Osteoblast (primary cell): ENCODE measurements around the gene VWA5B2. TPM values are rescaled to one million over a fixed set of nuclear protein-coding genes. Genes with fewer than 3 reads are reported as not detected.

Experiments used
- DNase-seq: peaks from one replicate; pipeline ENCODE4 v3.0.0; 2011; ENCODE audit warnings: low spot score, mixed read lengths; ENCODE audit not compliant: insufficient read length; ENCODE audit errors: missing footprints
- H2AFZ ChIP-seq: 2 replicates; pipeline ENCODE4 v1.6.0; 2011; ENCODE audit warnings: mild to moderate bottlenecking, low read length
- H3K27ac ChIP-seq: 2 replicates; pipeline ENCODE4 v1.5.1; 2011; ENCODE audit warnings: mild to moderate bottlenecking, low read depth, low read length, moderate library complexity
- H3K27me3 ChIP-seq: 2 replicates; pipeline ENCODE4 v1.6.0; 2012; ENCODE audit warnings: mild to moderate bottlenecking, control low read depth, inconsistent platforms, low read length, moderate library complexity; ENCODE audit not compliant: insufficient read depth
- H3K36me3 ChIP-seq: 2 replicates; pipeline ENCODE4 v1.5.1; 2011; ENCODE audit warnings: mild to moderate bottlenecking, low read length, control low read depth, moderate library complexity; ENCODE audit not compliant: insufficient read depth
- H3K4me1 ChIP-seq: 2 replicates; pipeline ENCODE4 v1.5.1; 2011; ENCODE audit warnings: mild to moderate bottlenecking, low read length, control low read depth, moderate library complexity; ENCODE audit not compliant: insufficient read depth
- H3K4me2 ChIP-seq: 2 replicates; pipeline ENCODE4 v1.6.0; 2011; ENCODE audit warnings: mild to moderate bottlenecking, low read length; ENCODE audit not compliant: insufficient read depth
- H3K4me3 ChIP-seq: fragments of 200-600 bp; sonication (generic); 3 replicates; pipeline ENCODE4 v1.5.1; 2012; ENCODE audit warnings: mild to moderate bottlenecking, low read length, inconsistent platforms; ENCODE audit not compliant: insufficient read depth
- H3K79me2 ChIP-seq: 2 replicates; pipeline ENCODE4 v1.6.0; 2012; ENCODE audit warnings: mild to moderate bottlenecking, low read length, control low read depth, inconsistent platforms; ENCODE audit not compliant: insufficient read depth
- H3K9me3 ChIP-seq: 2 replicates; pipeline ENCODE4 v1.5.1; 2011; ENCODE audit warnings: low read depth, low read length, control low read depth
- H4K20me1 ChIP-seq: 2 replicates; pipeline ENCODE4 v1.6.0; 2012; ENCODE audit warnings: mild to moderate bottlenecking, low read length, control low read depth; ENCODE audit not compliant: insufficient read depth
- total RNA-seq: library from RNA; depleted of rRNA; stranded (reverse); fragments of >200 nt; gene quantifications from 2 replicates; pipeline ENCODE4 v1.2.3, GENCODE V29; 2012
- TF ChIP-seq, protein P1 (sequence below): IDR thresholded peaks from 2 replicates; pipeline ENCODE4 v1.5.1; 2011; ENCODE audit warnings: mild to moderate bottlenecking, low read depth, low read length, moderate library complexity; ENCODE audit errors: extremely low read depth

Gene VWA5B2
- total RNA-seq, 1 donor: not detected

DNA sequence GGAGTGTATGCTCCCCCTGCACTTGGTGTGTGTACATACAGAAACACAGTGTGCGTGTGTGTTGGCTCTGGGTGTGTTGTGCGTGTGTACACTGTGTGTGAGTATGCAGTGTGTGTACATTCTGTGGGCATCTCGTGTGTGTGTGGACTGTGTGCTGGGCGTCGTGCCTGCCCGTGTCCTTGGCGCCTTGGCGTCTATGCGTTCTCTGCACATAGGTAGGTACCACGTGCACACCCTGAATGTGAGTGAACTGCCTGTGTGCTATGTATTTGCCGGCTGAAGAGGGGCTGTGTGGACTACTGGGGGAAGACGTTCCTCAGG, 46.0 kb downstream of the VWA5B2 start:
- no peaks in the 10 kb centered on the region for H3K79me2 ChIP-seq
- H2AFZ ChIP-seq: no peak overlapping the region
- peaks cover 43% of the 10 kb centered on the region for H3K27me3 ChIP-seq
- no peaks in the 10 kb centered on the region for H3K4me1 ChIP-seq
- H3K9me3 ChIP-seq: no peaks in the 10 kb centered on the region
- no peak overlapping the region for H3K4me2 ChIP-seq
- no peak overlapping the region for H3K4me3 ChIP-seq
- H3K36me3 ChIP-seq: no peaks in the 10 kb centered on the region
- H4K20me1 ChIP-seq: no peaks in the 10 kb centered on the region
- peak; percentile 53 for DNase-seq
- TF ChIP-seq, protein P1, sequence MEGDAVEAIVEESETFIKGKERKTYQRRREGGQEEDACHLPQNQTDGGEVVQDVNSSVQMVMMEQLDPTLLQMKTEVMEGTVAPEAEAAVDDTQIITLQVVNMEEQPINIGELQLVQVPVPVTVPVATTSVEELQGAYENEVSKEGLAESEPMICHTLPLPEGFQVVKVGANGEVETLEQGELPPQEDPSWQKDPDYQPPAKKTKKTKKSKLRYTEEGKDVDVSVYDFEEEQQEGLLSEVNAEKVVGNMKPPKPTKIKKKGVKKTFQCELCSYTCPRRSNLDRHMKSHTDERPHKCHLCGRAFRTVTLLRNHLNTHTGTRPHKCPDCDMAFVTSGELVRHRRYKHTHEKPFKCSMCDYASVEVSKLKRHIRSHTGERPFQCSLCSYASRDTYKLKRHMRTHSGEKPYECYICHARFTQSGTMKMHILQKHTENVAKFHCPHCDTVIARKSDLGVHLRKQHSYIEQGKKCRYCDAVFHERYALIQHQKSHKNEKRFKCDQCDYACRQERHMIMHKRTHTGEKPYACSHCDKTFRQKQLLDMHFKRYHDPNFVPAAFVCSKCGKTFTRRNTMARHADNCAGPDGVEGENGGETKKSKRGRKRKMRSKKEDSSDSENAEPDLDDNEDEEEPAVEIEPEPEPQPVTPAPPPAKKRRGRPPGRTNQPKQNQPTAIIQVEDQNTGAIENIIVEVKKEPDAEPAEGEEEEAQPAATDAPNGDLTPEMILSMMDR: no peak
- no peak overlapping the region for H3K27ac ChIP-seq

DNA sequence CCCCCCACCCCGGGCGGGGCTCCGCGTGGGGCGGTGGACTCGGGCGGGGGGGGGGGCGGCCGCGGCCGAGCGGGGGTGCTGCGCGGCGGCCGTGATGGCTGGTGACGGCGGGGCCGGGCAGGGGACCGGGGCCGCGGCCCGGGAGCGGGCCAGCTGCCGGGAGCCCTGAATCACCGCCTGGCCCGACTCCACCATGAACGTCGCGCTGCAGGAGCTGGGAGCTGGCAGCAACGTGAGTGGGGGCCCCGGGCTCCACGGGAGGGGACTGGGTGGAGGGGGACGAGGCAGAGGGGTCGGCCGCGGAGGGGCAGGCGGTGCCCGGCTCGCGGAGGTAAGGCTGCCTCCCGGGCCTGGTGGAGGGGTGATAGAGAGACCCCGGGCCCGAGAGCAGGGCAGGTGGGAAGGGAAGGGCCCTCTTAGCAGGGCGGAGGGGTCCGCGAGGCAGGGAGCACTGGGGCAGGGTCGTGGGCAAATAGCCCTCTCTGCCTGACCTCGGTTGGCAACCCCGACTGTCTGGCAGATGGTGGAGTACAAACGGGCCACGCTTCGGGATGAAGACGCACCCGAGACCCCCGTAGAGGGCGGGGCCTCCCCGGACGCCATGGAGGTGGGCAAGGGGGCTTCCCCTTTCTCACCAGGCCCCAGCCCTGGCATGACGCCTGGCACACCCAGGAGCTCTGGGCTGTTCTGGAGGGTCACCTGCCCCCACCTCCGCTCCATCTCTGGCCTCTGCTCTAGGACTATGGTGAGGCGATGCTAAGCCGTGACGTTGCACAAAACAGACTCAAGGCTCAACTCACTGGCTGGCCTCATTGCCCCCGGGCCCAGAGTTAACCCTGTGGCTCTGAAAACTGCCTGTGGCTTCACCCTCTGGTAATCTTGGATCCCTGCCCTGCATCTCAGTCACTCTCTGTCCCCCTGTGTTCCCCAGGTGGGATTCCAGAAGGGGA, 46.9 kb downstream of the VWA5B2 start, which contains the start of gene ECE2:
Gene ECE2, plus strand, starts transcription at position 62 of the 950 bp plus-strand sequence. Its CDS starts 132 bp downstream, at position 194.
- peak; percentile 87 for DNase-seq
- no peak within 1 kb of the TSS for H3K27ac ChIP-seq
- H3K36me3 ChIP-seq: no peaks in the 10 kb centered on the region
- no peaks in the 10 kb centered on the region for H3K79me2 ChIP-seq
- H3K27me3 ChIP-seq: peaks cover 40% of the 10 kb centered on the region
- no peaks in the 10 kb centered on the region for H3K4me1 ChIP-seq
- no peaks in the 10 kb centered on the region for H4K20me1 ChIP-seq
- TF ChIP-seq, protein P1: no peak
- no peak within 1 kb of the TSS for H2AFZ ChIP-seq
- H3K4me3 ChIP-seq: no peak within 1 kb of the TSS
- no peak within 1 kb of the TSS for H3K4me2 ChIP-seq
- H3K9me3 ChIP-seq: no peaks in the 10 kb centered on the region

DNA sequence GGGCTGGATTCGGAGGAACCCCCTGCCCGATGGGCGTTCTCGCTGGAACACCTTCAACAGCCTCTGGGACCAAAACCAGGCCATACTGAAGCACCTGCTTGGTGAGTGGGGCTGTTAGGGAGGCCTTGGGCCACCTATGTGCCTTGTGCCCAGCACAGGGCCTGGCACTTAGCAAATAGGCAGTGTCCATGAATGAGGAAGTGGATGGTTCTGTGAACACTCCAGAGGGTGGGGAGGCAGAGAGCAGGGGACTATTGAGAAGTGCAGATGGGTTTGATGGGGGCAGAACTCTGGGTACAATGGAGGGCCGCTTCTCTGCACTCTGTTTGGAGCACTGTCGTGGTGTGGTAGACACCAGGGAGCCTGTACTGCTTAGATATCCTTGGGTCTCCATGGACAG, 48.0 kb downstream of the VWA5B2 start:
- H3K27ac ChIP-seq: no peak overlapping the region
- peaks cover 43% of the 10 kb centered on the region for H3K27me3 ChIP-seq
- TF ChIP-seq, protein P1: no peak

DNA sequence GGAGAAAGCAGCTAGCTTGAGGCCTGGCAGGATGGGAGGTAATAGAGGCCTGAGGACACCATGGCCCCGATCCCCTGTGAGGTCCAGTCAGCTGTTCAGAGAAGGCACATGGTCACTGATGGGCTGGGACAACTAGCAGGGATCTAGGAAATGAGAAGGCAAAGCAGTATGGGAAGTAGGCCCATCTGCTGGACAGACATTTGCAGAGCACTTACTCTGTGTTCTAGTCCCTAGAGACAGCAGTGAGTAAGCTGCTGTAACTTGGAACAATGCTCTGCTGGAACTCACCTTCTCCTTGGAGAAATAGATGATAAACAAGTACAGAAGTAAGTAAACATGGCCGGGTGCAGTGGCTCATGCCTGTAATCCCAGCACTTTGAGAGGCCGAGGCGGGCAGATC, 53.6 kb downstream of the VWA5B2 start:
- Histone ChIP-seq H3K79me2 (no peaks in the 10 kb centered on the region), H3K27me3 (peaks cover 20% of the 10 kb centered on the region), H3K27ac (no peak overlapping the region), H3K9me3 (no peaks in the 10 kb centered on the region), H4K20me1 (no peaks in the 10 kb centered on the region), H3K4me1 (no peaks in the 10 kb centered on the region), H3K4me2 (no peak overlapping the region), H2AFZ (no peak overlapping the region), H3K36me3 (no peaks in the 10 kb centered on the region), H3K4me3 (no peak overlapping the region)
- TF ChIP-seq, protein P1: no peak
- DNase-seq: peak; percentile 35

More for the DNA sequence above, 48.0 kb downstream of the VWA5B2 start:
- H3K9me3 ChIP-seq: no peaks in the 10 kb centered on the region
- no peaks in the 10 kb centered on the region for H3K79me2 ChIP-seq
- H3K4me1 ChIP-seq: no peaks in the 10 kb centered on the region
- no peak overlapping the region for H3K4me3 ChIP-seq
- no peaks in the 10 kb centered on the region for H4K20me1 ChIP-seq
- H3K4me2 ChIP-seq: no peak overlapping the region
- peak; percentile 10 for DNase-seq
- H2AFZ ChIP-seq: no peak overlapping the region
- no peaks in the 10 kb centered on the region for H3K36me3 ChIP-seq
